Cardiac septum (tissue), 1 donor: ENCODE data around the gene SLC13A3. TPM values are rescaled to one million over a fixed set of nuclear protein-coding genes. Genes with fewer than 3 reads are reported as not detected.

Source experiments
- DNase-seq: peaks from one replicate; pipeline ENCODE4 v3.0.0-alpha.2; 2020; ENCODE audit warnings: low spot score
- intact Hi-C: fragments of 100-400 bp; cut with DNase I; formaldehyde crosslinking; loops from one replicate; pipeline ENCODE4 v1.14.0; 2022
- total RNA-seq: library from RNA; stranded (reverse); fragmentation: NEBNext Ultra II Directional; extraction: Animal tissue kit (Norgen Biotek cat#: 25700); gene quantifications from one replicate; pipeline ENCODE4 v1.2.1, GENCODE V29; 2021
- donor health status: DM: no; HTN: no; CAD: no.

Gene SLC13A3
- total RNA-seq, 1 donor from 2014 or later, result 0.57 TPM

- DNase-seq, result no peak
- intact Hi-C loops, result no loop called here
Observed at GRCh38 chr20:46588532-46589511, 62.4 kb downstream of the SLC13A3 start.

GRCh38 chr20:46587986-46588385 lies 63.3 kb downstream of the SLC13A3 start:
- intact Hi-C loops, result no loop called here
- DNase-seq, result no peak

GRCh38 chr20:46586724-46587123 lies 64.5 kb downstream of the SLC13A3 start:
- no peak for DNase-seq
- intact Hi-C loops, result no loop called here

GRCh38 chr20:46584508-46584907 lies 66.8 kb downstream of the SLC13A3 start:
- no peak for DNase-seq
- intact Hi-C loops, result no loop called here

DNA sequence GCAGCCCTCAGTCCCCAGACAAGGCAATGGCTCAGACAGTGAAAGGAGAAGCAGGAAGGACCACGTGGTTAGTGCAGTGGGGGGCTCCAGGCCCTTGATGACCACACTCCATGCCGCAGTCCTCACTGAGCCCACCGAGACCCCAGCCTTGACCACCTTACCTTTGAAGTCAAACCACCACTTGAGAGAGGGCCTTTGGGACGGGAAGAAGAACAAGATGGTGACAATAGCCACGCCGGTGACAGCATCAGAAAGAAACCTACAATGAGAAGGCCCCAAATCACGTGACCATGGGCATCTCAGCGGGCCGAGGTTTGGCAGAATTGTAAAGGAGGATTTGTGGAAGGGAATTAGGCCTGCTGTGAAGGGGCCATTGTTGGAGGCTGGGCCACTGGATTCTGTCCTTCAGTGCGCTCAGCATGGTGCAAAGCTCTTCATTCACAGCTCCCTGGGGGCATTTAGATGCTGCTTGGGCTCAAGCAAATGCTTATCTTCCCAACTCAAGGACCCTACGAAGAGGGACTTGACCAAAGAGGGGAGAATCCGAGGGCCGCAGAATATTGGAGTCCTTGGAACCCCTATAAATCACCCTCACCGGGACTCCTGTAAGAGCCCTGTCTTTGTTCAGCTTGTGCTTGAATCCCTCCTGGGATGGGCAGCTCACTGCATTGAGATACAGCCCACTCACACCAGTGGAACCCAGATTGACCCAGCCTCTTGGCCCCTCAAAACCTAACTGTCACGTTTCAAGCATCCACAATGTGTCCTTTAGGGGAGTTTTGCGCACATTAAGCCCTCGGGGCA lies 67.6 kb downstream of the SLC13A3 start:
- intact Hi-C loops, result no loop called here
- no peak for DNase-seq

- no peak for DNase-seq
- intact Hi-C loops, result no loop called here
Observed at GRCh38 chr20:46582648-46583047, 68.6 kb downstream of the SLC13A3 start.

DNA sequence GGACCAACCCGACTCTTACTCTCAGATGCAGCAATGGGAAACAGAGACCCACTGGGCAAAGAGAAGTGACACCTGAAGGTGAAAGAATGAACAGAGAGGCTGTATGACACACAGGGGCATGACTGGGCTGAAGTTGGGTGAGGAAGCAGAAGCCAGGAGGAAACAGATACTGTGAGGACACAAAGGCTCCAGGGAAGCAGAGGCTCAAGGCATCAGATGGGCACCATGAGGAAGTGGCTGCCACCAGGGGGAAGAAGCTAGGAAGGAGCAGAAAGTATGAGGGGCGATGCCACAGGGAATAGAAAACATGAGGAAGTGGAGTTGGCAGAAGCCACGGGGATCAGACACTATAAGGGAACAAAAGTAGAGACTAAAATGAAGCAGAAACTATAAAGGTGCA lies 69.9 kb downstream of the SLC13A3 start:
- intact Hi-C loops, result no loop called here
- DNase-seq, result no peak

- no peak for DNase-seq
- intact Hi-C loops, result no loop called here
Observed at GRCh38 chr20:46580613-46581205, 70.5 kb downstream of the SLC13A3 start.

GRCh38 chr20:46578745-46579144 lies 72.5 kb downstream of the SLC13A3 start:
- intact Hi-C loops, result no loop called here
- DNase-seq, result no peak

- DNase-seq, result no peak
- intact Hi-C loops, result no loop called here
Observed at GRCh38 chr20:46576774-46577395, 74.4 kb downstream of the SLC13A3 start.

GRCh38 chr20:46575937-46576461 lies 75.3 kb downstream of the SLC13A3 start:
- intact Hi-C loops, result no loop called here

DNA sequence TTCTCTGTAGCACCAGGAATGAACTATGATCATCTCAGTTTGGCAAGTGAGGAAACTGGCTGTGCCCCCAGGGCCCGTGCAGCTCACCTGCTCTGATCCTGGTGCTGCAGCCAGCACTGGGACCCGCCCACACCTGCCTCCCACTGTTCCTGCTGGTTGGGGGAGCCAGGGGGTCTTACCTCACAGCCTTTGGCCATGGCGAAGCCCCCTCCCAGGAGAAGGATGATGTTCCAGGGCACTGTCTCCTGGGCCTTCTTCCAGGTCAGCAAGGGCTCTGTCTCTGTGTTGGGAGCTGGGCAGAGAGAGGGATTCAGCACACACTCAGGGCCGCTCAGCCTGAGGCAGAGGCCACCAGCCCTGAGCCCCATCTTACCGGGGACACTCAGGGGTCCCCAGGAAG lies 75.9 kb downstream of the SLC13A3 start:
- DNase-seq, result no peak
- intact Hi-C loops, result no loop called here

More at GRCh38 chr20:46575937-46576461, 75.3 kb downstream of the SLC13A3 start:
- no peak for DNase-seq

GRCh38 chr20:46573788-46574584 lies 77.3 kb downstream of the SLC13A3 start:
- intact Hi-C loops, result no loop called here
- no peak for DNase-seq

- DNase-seq, result no peak
- intact Hi-C loops, result no loop called here
Observed at GRCh38 chr20:46573234-46573633, 78.0 kb downstream of the SLC13A3 start.

- DNase-seq, result no peak
- intact Hi-C loops, result no loop called here
Observed at GRCh38 chr20:46572790-46573189, 78.5 kb downstream of the SLC13A3 start.

- no peak for DNase-seq
- intact Hi-C loops, result no loop called here
Observed at GRCh38 chr20:46572153-46572552, 79.1 kb downstream of the SLC13A3 start.

GRCh38 chr20:46571418-46571817 lies 79.8 kb downstream of the SLC13A3 start:
- no peak for DNase-seq
- intact Hi-C loops, result no loop called here

DNA sequence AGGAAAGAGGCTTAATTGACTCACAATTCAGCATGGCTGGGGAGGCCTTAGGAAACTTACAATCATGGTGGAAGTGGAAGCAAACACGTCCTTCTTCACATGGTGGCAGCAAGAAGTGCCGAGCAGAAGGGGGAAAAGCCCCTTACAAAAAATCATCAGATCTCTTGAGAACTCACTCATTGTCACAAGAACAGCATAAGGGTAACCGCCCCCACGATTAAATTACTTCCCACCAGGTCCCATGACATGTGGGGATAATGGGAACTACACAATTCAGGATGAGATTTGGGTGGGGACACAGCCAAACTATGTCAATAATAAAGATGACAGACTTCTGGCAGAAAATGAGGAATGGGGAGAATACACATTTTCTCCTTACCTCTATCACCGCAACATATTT lies 80.3 kb downstream of the SLC13A3 start:
- intact Hi-C loops, result no loop called here
- no peak for DNase-seq

- DNase-seq, result no peak
- intact Hi-C loops, result no loop called here
Observed at GRCh38 chr20:46569961-46570360, 81.3 kb downstream of the SLC13A3 start.
